ENCODE results near the gene LGR4.
A peak's percentile ranks its signal among the peaks of the same experiment; 100 is the strongest.

The LGR4 gene

DNA sequence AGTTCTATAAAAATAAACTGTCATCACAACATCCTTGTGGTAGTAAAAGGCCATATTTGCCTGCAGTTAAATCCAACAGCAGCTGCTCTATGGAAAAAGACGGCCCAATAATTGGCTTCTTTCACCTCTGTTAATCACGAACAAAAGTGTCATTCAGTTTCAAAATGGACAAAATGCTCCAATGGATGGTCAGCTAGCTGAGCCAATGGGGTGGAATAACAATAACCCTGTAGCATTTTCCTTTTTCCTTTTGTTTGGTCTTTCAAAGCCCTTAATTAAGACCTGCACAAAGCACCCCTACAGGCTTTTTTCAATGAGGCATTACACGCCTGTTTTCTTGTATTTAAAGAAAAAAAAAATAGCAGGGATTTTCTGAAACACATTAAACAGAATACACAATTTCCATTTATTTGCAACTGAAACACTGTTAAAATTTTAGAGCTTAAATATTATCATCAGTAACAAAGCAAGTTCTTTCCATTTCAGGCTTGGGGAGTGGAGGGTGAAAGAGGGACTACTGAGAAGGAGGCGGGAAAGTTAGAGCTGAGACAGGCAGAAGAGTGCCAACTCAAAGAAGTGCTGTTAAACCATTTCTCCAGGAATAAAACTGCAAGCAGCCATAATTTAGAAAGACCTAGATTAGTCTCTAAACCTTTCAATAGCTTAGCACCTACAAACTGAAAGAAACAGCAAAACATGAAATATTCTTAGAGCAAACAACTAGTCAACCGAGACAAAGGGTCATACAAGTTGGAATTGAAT is 28.7 kb downstream of the LGR4 start:
- no peak for DNase-seq
- peak overlapping the region; percentile 98 for H3K27ac Mint-ChIP-seq
- H3K36me3 Mint-ChIP-seq (ENCODE audit: low read depth): peaks cover 49% of the 10 kb centered on the region
- peaks cover 6% of the 10 kb centered on the region for H3K9me3 Mint-ChIP-seq
- H3K27me3 Mint-ChIP-seq (ENCODE audit: low read depth, poor library complexity): no peaks in the 10 kb centered on the region
- TF ChIP-seq CTCF (IDR thresholded peaks at IDR 0.05): no peak
- H3K4me3 Mint-ChIP-seq: peak overlapping the region; percentile 59
- H3K4me1 Mint-ChIP-seq: peaks cover 45% of the 10 kb centered on the region

GRCh38 chr11:27443227-27443626 is 29.4 kb downstream of the LGR4 start:
- no peak for TF ChIP-seq CTCF (IDR thresholded peaks at IDR 0.05)
- H3K4me1 Mint-ChIP-seq: peaks cover 45% of the 10 kb centered on the region
- H3K9me3 Mint-ChIP-seq: peaks cover 6% of the 10 kb centered on the region

GRCh38 chr11:27440090-27440489 is 32.5 kb downstream of the LGR4 start:
- Mint-ChIP-seq H3K4me1 (peaks cover 55% of the 10 kb centered on the region), H3K27ac (no peak overlapping the region), H3K9me3 (no peaks in the 10 kb centered on the region), H3K27me3 (ENCODE audit: low read depth, poor library complexity) (no peaks in the 10 kb centered on the region), H3K36me3 (ENCODE audit: low read depth) (peaks cover 33% of the 10 kb centered on the region), H3K4me3 (no peak overlapping the region)
- TF ChIP-seq CTCF (IDR thresholded peaks at IDR 0.05): no peak
- DNase-seq: no peak

More at GRCh38 chr11:27443227-27443626, 29.4 kb downstream of the LGR4 start:
- H3K27ac Mint-ChIP-seq: peak overlapping the region; percentile 54
- peaks cover 54% of the 10 kb centered on the region for H3K36me3 Mint-ChIP-seq (ENCODE audit: low read depth)
- no peaks in the 10 kb centered on the region for H3K27me3 Mint-ChIP-seq (ENCODE audit: low read depth, poor library complexity)
- no peak overlapping the region for H3K4me3 Mint-ChIP-seq
- no peak for DNase-seq

DNA sequence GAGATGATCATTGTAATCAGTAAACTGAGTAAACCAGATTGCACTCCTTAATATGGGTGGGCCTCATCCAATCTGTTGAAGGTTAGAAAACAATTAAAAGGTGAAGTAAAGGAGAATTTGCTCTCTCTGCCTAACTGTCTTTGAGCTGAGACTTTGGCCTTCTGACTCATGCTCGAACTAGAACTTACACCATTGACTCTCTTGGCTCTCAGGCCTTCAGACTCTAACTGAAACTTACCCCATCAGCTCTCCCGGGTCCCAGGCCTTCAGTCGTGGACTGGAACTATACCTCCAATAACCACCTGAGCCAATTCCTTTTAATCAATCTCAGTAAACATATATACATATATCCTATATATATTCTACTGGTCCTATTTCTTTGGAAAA is 34.0 kb downstream of the LGR4 start:
- TF ChIP-seq CTCF (IDR thresholded peaks at IDR 0.05): no peak
- Mint-ChIP-seq H3K4me1 (peaks cover 49% of the 10 kb centered on the region), H3K27ac (peak overlapping the region; percentile 88), H3K27me3 (ENCODE audit: low read depth, poor library complexity) (no peaks in the 10 kb centered on the region), H3K4me3 (no peak overlapping the region), H3K9me3 (peaks cover 4% of the 10 kb centered on the region), H3K36me3 (ENCODE audit: low read depth) (peaks cover 48% of the 10 kb centered on the region)
- DNase-seq: no peak

- Mint-ChIP-seq H3K4me3 (no peak overlapping the region), H3K4me1 (peaks cover 43% of the 10 kb centered on the region), H3K36me3 (ENCODE audit: low read depth) (peaks cover 51% of the 10 kb centered on the region), H3K27ac (no peak overlapping the region), H3K9me3 (peaks cover 4% of the 10 kb centered on the region), H3K27me3 (ENCODE audit: low read depth, poor library complexity) (no peaks in the 10 kb centered on the region)
- TF ChIP-seq CTCF (IDR thresholded peaks at IDR 0.05): no peak
- no peak for DNase-seq
Measured at GRCh38 chr11:27437829-27438594, 34.6 kb downstream of the LGR4 start.

All from nephron progenitor cell (in vitro differentiated cells).